ENCODE measurements around the gene DNAH8.
A peak's percentile ranks its signal among the peaks of the same experiment; 100 is the strongest.

DNAH8 gene

GRCh38 chr6:38702558-38703397, 12.3 kb upstream of the DNAH8 start, which contains the start of gene GLO1:
Gene GLO1 (minus strand): TSS chr6:38703145. CDS start chr6:38703054, 91 bp downstream.
- peak; percentile 97 for FAIRE-seq

GRCh38 chr6:38703949-38704590, 11.0 kb upstream of the DNAH8 start:
- FAIRE-seq = no peak

- FAIRE-seq = no peak
Observed at GRCh38 chr6:38705924-38706323, 9.2 kb upstream of the DNAH8 start.

- FAIRE-seq = no peak
Observed at GRCh38 chr6:38708496-38708895, 6.6 kb upstream of the DNAH8 start.

- no peak for FAIRE-seq
Observed at GRCh38 chr6:38713812-38714211, 1.3 kb upstream of the DNAH8 start.

- FAIRE-seq = no peak
Observed at GRCh38 chr6:38714239-38715015, 684 bp upstream of the DNAH8 start.

- FAIRE-seq = no peak
Observed at GRCh38 chr6:38716825-38717224, 1.7 kb downstream of the DNAH8 start.

- no peak for FAIRE-seq
Observed at GRCh38 chr6:38719358-38719757, 4.2 kb downstream of the DNAH8 start.

- no peak for FAIRE-seq
Observed at GRCh38 chr6:38720295-38720694, 5.2 kb downstream of the DNAH8 start.

GRCh38 chr6:38722038-38722437, 6.9 kb downstream of the DNAH8 start:
- FAIRE-seq = no peak

GRCh38 chr6:38722727-38723334, 7.7 kb downstream of the DNAH8 start:
- no peak for FAIRE-seq

- no peak for FAIRE-seq
Observed at GRCh38 chr6:38723783-38724182, 8.7 kb downstream of the DNAH8 start.

GRCh38 chr6:38724343-38724742, 9.2 kb downstream of the DNAH8 start:
- FAIRE-seq = no peak

- FAIRE-seq = no peak
Observed at GRCh38 chr6:38725414-38726183, 10.5 kb downstream of the DNAH8 start.

GRCh38 chr6:38728203-38728602, 13.1 kb downstream of the DNAH8 start:
- FAIRE-seq = no peak

- no peak for FAIRE-seq
Observed at GRCh38 chr6:38730140-38730862, 15.2 kb downstream of the DNAH8 start.

- FAIRE-seq = no peak
Observed at GRCh38 chr6:38736951-38737350, 21.8 kb downstream of the DNAH8 start.

GRCh38 chr6:38738261-38738660, 23.1 kb downstream of the DNAH8 start:
- FAIRE-seq = no peak

- peak; percentile 81 for FAIRE-seq
Observed at GRCh38 chr6:38739532-38739931, 24.4 kb downstream of the DNAH8 start.

GRCh38 chr6:38749473-38749872, 34.4 kb downstream of the DNAH8 start:
- no peak for FAIRE-seq

GRCh38 chr6:38750968-38751615, 36.0 kb downstream of the DNAH8 start:
- FAIRE-seq = no peak
